HG02885 (cell line): ENCODE results near the gene CAPG.

Source experiments
- ATAC-seq: cut with Tn5 transposase; IDR thresholded peaks from one replicate; pipeline ENCODE4 v1.9.1; 2021; ENCODE audit warnings: mild to moderate bottlenecking; ENCODE audit not compliant: unreplicated experiment, poor library complexity

The CAPG gene

DNA sequence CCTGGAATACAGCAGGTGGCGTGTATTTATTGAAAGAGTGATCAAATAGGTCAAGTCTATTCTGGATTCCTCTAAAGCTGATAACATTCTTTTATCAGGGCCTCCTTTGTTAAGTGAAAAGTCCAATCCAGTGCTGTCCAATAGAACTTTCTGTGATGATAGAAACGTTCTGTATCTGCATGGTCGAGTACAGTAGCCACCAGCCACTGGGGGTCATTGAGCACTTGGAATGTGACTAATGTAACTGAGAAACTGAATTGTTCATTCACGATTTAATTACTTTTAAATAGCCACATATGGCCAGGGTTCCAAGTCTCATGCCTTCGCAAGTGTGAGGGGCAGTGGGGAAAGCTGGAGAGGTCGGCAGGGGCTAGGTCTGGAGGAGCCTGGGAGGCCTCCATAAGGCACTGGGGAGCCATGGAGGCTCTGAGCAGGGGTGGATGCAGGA, 28.9 kb upstream of the CAPG start:
- no peak for ATAC-seq

DNA sequence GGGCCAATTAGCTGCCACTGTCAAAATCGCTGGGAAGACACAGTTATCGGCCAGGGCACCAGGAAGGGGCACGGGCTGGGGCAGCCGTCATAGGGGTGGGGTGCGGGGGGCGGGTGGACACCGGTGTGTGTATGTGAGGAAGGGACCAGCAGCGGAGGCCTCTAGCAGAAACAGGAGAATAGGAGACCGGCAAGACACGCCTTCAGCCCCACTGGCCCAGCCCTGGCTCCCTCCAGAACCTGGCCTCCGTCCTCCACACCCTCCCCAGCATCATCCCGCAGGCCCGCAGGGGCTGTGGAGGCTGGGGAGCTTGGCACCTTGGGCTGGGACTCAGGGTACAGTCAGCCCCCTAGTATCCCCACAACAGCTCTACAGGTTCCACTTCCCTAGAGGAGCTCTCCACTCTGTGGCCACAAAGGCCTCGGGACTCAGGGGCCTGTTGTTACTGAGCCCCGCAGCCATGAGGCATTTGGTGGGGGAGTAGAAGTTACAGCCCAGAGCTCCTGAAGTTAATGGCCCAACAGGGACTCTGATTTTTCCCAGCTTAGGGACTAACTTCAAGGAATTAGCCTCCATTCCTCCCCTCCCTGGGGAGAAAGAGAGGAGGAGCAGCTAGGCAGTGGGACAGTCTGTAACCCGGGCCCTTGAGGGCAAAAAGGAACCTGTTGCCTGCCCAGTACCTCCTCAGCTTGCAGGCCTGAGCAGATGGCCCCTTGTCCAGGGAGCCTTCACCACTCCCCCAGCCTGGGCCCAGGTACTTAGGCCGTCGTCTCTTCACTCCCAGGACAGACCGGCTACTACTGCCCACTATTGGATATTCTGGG, 28.2 kb upstream of the CAPG start:
- ATAC-seq = no peak

DNA sequence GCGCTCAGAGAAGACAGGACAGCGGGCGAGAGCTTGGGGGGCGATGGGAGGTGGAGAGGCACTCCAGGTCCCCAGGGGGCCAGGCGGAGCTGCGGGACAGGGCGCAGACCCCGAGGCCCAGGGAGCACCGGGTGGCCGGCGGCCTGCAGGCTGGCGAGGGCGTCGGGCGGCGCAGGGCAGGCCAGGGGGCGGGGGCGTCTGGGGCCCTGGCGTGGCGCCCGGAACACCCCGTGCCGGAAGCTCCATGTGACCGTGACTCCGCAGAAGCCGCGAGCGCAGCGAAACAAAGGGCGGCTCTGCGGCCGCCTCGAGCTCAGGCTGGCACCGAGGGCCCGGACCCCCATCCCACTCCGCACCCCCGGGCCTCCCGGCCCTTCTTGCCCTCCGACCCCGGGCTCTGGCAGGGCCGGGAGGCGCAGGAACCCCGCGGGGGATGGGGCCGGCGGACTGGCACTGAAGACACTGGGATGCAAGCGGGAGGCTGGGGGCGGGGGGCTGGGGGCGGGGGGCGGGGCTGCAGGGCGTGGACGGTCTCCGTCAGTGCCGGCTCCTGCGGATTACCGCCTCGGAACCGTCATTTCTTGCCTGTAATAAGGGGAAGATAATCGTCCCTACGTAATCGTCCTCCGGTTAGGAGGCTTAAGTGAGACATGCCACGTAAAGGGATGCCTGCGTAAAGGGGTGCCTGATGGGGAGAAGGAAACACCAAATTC, 27.5 kb upstream of the CAPG start:
- ATAC-seq = peak; percentile 90

DNA sequence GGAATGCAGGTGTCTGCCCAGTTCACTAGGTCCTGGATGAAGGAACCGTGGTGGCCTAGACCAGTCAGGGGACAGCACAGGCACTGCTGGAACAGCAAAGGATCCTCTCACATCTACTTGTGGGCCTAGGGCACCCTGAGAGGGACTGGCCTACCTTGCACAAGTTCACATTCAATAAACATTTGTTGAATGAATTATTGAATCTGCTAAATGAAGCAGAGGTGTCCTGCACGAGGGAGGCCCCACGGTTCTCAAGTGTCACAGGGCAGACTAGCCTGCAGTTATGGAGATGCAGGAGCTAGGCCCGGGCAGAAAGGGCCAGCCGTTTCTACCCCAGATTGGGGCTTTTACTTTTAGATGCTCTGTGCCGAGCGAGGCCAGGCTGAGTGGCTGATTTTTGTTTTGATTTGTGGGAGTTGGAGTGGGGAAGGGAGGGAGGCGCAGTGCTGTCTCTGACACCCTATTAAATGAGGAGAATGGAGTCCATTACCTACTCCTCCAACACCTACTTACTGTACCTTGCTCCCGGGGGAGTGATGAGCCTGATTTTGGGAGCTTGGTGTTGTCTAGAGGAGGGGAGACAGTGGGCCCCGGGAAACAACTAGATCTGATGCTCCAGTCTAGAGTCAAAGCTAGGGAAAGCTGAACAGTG, 26.8 kb upstream of the CAPG start:
- peak; percentile 4 for ATAC-seq

DNA sequence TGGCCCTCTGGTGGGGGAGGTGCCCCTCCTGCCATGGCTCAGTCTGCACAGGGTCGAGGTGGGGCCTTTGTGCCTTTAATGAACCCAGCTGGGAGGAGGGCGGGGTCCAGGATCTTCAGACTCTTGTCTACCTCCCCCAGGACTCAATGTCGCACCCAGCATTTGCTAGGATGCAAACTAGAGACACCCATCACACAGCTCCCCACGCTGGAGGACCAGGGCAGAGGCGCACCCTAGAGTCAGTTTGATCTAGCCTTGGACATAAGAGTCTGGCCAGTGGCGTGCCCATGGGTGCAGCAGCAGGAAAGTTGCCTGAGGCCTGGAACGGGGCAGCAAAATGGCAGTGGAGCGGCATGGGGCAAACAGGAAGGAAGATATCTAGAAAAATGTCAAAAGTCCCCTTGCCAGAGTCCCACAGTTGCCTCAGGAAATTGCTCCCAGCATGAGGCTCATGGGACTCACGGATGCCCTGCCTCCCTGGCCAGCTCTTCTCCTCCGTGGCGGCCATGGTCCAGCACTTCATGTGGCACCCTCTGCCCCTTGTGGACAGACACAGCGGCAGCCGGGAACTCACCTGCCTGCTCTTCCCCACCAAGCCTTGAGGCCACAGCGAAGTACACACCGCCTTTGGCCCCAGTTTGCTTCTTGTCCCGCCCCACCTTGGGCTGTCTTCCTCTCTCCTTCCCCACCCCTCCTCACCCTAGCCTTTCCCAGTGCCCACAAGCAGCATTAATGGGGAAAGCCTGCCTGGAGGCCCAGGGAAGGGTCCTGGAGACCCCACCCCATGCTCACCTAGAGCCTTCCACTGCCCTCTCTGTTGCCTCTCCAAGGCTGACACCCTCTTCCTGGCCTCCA, 26.0 kb upstream of the CAPG start:
- no peak for ATAC-seq

DNA sequence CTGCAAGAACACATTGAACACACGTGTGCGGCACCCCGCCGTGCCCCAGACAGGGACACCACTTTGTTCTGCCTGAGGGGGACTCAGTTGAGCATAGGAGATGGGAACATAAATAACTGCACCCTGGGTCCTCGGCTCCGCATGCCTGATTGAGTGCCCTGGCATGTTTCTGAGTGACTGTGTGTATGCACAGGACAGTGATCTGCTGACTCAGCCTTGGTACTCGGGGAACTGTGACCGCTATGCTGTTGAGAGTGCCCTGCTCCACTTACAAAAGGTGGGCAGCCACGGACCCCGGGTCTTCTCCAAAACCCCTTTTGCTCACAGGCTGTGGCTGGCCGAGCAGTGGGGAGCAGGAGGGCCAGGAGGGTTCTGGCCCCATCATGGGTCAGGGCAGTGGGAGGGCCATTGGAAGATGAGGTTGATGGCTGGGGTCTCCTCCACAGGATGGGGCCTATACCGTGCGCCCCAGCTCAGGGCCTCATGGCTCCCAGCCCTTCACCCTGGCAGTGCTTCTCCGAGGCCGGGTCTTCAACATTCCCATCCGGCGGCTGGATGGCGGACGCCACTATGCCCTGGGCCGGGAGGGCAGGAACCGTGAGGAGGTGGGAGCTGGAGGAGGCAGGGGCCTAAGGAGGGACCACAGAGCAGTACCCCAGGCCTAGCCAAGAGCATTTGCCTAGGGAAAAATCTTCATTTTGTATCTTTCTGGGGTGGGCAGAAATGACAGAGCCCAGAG, 25.2 kb upstream of the CAPG start:
- no peak for ATAC-seq

DNA sequence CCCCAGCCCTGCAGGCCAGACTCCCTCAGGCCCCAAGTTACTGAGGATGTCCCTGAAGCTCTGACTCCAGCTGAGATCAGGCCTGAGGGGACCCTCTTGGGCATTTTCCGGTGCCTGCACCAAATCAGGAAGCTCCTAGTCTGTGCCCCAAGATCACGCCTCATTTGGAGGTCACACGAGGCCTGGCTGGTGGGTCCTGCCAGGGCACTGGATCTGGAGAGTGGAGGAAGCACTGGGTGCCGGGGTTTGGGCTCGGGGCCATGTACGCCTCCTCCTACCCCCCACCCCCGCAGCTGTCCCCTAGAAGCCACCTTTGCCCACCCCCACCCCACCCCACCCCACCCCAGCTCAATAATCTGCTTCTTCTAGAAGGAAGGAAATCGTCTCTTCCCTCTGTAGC, 24.5 kb upstream of the CAPG start:
- no peak for ATAC-seq

DNA sequence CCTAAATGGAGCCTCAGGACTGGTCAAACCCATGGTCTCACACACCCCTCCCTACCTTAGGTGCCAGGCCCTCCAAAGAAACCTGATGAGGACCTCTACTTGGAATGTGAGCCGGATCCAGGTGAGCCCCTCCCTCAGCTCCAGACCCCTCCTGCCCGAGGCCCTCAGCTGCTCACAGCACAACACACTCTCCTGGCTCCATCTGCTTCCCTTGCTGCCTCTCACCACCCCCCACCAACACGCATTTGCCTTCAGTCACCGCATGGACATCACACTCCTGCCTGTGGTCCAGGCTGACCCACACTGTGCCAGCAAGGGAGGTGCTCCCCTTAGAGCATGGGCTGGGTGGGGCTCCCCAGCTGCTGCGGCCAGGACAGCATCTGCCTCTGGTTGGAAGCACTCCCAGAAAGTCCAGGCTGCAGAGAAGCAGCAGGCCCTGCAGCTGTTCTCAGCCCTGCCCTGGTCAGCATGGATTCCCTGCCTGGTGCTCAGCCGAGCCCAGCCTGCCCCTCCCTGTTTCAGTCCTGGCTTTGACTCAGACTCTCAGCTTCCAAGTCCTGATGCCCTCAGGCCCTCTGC, 23.4 kb upstream of the CAPG start:
- no peak for ATAC-seq

DNA sequence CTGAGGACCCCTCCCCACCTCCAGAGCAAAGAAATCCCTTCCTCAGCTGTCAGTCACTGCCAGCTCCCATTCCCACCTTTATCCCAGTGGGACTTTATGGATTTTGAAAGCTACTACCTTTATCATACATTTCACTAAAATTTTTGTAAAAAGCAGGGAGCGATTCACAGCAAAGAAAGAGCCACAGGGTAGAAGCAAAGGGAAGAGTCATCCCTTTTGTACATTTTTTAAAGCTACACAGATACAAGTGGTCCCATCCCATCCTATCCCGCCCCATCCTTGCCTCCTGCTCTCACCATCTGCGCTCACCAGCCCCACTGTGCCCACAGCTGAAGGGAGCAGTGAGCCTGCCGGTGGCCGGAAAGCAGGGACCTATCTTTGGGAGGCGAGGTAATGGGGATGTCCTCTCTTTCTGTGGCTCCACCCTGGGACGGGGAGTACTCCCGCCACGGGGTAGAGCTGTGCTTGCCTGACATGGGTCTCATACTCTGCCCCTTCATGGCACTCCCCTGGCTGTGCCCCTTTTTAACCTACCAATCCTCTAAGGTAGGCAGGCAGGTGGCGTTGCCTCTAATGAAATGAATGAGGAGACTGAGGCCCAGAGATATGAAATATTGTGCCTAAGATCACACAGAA, 21.5 kb upstream of the CAPG start:
- ATAC-seq = no peak

DNA sequence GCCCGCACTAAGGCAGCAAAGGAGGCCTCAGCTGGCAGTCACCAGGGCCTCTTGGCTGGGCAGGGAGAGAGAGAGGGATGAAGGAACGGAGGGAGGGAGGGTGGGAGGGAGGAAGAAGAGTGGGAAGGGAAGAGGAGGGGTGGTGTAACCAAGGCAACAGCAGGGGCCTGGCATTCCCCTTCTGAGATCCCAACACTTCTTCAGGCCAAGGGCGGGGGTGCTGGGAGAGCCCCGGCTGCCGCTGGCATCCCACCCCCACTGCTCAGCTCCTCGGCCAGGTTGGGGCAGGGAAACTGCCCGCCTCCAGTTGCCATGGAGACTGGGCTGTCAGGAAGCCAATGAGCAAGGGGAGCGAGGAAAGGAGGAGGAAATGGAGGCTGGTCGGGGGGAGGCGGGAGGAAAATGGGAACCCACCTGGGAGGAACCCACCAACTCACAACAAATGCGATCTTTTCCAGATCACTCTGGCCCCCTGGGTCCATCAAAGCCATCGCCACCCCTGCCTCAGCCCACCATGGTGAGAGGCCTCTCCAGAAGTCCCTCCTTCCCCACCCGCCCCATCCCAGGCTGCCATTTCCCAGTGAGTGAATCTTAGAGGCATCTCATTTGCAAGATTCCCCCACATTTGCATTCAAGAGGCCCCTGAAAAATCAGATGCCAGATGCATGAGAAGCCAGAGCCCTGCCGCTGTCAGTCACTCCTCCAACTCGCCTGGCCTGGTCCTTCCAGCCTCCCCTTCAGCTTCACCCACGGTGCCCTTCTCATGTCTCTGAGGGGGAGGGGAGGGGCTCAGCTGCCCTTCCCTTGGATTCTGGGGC, 20.8 kb upstream of the CAPG start:
- ATAC-seq = no peak

DNA sequence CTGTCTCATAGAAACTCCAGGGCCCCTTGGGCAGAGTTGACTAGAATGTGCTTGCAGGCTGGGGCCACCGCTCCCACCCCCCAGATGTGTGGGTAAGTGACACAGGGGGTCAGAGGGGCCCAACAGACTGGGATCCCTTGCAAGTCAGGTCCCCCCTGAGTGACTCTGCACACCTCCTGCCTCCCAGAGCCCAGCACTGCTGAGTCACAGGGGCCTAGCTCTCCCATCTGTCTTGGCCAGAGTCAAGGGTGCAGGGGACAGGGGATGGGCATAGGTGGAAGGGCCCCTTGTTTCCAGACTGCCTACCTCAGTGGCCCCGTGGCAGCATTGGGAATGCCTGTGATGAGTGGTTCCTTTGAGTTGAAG, 19.7 kb upstream of the CAPG start:
- ATAC-seq = no peak

DNA sequence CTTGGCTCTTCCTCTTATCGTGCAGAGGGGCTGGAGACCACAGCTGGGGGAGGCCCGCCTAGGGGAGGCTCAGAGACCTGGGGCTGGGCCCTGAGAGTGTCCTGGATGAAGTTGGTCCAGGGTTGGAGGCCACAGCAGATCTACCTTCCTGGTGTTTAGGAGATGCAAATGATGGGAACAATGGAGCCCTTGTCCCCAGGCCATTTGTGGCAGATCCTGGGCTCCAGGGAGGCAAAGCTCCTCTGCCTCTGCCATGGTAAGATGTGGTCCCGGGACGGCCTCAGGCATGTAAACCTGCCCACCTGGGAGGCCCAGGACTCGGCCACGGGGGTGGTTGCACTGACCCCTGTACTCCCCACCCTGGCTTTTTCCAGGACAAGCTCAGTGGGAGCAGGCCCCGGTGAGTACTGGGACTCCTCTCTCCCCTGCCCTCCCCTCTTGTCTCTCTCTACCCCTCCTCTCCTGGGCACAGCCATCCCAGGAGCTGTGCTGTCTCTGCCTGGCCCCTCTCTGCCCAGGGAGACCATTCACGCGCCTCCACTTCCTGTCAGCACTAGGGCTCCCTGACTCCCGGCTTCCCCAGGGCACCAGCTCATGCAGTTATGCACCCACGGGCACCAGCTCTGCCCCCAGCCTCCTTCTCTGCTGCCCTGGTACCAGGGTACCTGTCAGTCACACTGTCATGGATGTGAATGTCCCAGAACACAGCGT, 19.2 kb upstream of the CAPG start:
- no peak for ATAC-seq

DNA sequence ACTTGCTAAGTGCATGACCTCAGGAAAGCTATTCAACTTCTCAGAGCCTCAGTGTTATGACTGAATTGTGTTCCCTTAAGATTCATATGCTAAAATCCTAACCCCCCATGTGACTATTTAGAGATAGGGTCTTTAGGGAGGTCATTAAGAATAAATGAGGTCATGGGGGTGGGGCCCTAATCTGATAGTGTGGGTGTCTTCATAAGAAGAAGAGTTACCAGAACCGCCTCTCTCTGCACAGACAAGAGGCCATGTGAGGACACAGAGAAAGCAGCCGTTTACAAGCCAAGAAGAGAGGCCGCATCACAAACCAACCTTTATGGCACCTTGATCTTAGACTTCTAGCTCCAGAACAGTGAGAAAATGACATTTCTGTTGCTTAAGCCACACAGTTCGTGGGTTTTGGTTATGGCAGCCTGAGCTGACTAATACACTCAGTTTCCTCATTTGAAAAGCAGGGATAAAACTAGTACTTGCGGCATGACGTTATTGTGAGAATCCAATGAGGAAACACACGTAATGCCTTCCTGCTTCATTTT, 18.2 kb upstream of the CAPG start:
- no peak for ATAC-seq

DNA sequence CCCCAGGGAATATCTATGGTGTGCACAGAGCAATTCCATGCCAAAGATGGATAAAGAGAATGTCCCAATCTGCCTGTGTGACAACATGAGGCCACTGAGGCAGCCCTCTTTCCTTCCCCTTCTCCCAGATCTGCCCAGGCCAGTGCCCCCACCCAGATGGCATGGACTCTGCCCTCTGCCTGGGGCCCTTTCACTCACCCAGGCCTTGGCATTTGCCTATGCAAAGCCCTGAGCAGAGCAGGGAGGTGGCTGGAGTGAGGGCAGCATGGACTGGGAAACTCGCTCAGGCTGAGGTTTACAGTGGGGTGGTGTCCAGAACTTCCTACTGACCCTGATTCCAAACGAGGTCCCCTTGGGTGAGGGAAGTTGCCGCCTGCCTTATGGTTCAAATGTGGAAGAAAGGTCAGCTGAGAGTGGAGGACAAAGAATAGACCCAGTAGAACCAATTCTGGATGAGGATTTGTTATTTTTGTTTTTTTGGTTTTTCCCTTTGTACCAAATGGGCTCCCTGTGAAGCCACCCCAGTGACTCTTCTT, 17.2 kb upstream of the CAPG start:
- no peak for ATAC-seq

DNA sequence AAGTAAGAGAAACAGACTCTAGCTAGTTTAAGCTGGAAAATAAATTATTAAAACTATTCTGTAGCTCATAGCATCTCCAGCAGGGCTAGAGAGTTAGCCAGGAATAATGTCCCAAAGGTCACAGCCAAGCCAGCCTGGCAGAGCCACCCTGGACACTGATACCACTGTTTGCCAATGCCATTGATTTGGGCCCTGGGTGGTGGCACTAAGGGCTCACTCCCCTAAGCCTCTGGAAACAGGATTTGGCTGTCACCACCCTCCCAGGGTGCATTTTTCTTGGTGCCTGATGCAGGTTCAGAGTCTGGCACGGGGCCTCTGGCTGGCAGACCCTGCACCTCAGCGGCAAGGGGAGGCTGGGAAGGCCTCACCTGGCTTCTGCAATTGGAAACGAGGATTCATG, 15.4 kb upstream of the CAPG start:
- ATAC-seq = no peak

DNA sequence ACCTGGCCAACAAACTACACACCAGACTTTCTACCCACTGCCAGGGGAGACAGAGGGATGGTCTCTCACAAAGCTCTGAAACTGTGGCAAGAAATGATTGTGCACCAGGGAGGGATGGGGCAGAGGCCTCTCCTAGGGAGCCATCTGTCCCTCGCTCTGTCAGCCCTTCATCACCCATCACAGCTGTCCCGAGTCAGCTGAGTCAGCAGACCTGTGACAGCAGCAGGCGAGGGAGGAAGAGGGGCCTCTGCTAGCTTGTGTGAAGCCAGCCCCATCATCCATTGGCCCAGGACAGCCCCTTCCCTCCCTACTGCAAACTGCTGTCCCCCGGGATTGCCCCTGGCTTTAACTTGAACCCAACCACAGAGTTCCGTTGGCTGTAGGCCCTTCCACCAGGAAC, 13.4 kb upstream of the CAPG start:
- no peak for ATAC-seq

DNA sequence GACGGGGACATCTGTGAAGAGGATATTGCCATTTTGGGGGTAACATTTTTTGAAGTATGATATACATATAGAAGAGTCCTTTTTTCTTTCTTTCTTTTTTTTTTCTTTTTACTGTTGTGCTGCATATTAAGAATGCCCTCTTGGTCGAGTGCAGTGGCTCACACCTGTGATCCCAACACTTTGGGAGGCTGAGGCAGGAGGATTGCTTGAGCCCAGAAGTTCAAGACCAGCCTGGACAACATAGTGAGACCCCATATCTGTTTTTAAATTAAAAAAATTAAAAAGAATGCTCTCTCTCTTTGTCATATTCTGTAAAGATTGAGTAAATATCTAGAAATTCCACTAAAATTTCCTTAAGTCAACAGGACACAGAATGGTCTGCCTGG, 11.9 kb upstream of the CAPG start:
- no peak for ATAC-seq
